GM18861 (cell line): ENCODE data around the gene SPATS2L.

ENCODE experiments used
- ATAC-seq: cut with Tn5 transposase; IDR thresholded peaks from one replicate; pipeline ENCODE4 v1.9.1; 2021; ENCODE audit not compliant: unreplicated experiment

SPATS2L gene

DNA sequence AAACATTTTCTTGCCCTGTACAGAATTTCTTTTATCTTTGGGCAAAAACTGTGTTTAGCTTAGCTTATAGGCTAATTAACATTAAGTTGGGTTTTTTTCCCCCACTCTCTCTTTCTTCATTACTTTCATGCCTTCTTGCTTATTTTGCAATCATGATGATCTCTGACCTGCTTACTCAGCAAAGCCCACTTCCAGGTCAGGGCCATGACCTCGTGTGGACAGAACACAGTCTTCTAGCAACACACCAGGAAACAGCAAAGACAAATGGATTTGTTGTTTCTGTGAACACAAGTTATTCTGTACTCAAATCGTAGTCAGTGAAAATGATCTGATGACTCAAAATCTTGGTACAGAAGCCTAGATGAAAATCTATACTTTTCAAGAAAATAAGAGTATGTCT is 60.7 kb downstream of the SPATS2L start:
- no peak for ATAC-seq

DNA sequence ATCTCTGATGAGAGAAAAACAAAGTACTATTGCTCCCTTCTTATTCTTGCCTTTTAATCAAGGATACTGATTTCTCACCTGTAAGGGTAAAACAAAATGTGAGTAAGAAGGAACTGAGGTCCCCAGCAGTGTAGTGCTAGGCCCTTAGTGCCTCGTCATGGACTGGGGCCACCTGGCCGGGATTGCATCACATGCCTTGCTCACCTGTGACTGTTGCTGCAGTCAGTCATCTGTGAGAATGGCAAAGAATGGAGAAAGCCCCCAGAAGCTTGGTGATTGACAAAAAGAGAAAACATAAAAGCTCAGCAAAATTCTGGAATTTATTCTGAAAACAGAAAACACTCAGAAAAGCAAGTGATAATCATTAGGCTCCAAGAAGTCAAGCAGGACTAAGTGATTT is 63.4 kb downstream of the SPATS2L start:
- ATAC-seq: no peak

DNA sequence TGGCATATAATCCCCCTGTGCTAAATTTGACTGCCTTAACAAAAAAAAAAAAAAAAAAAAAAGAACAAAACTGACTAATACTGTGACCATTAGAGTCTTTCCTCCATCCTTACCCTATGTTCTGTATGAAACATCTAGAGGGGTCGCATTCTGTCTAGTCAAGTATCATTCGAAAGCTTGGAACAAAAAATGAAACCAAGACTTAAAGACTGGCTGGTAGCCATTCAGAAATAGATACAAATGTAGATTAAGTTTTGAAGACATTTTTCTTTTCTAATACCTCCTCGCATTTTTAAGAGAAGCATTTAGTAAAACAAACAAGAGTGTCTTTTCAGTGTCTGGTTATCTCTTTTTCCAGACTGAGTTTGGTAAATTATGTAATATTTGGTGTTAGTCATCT is 66.7 kb downstream of the SPATS2L start:
- ATAC-seq: no peak

DNA sequence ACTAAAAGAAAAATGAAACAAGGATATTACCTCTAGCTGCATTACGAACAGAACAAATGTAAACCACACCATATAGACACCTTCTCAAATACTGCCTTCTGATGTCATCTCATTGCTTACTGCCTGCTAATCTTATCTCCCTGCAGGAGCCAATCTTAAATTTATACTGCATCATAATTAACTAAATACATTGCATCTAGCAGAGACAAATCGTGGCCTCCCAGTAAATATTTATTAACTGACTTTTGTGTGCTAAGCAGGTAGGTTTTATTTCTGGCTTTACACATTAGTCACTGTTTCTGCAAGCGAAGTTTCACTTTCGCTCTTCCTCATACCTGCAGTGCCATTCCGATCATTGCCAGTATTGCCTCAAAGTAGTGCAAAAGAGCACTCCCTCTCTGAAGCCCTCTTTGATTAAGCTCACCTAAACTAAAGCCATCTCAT is 67.5 kb downstream of the SPATS2L start:
- peak; percentile 87 for ATAC-seq

DNA sequence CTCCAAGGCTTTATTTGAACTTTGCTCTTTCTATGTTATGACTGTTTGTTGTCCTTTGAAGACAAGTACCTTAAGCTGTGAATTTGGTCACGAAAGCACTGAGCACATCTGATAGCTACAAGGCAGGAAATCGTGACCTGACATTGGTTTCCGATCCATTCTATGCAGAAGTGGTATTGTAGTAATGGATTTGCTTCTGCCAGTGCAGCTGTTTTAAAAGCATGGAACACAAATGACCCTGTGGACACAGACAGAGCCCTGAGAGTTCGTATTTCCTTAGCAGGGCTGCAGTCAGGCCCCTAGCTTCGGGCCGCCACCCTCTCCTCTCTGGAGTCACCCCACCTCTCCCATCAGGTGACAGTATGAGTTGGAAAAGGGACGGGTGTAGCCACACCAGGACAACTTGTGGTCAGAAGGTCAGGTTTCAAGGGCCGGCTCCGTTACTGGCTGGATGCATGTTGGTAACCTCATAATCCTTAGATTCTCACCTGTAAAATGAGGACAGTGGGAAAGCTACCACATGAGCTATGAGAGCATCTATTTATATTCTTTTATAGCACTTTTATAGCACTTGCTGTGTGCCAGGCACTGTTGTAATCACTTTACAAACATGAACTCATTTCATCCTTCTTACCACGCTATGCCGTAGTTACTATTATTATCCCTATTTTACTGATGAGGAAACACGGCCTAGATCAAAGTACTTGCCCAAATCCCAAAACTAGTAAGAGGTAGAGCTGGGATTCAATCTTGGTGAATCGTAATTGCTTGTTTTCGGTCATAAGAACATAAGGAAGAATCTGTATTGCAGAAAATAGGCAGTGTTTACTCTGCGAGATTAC is 70.2 kb downstream of the SPATS2L start:
- peak; percentile 29 for ATAC-seq

DNA sequence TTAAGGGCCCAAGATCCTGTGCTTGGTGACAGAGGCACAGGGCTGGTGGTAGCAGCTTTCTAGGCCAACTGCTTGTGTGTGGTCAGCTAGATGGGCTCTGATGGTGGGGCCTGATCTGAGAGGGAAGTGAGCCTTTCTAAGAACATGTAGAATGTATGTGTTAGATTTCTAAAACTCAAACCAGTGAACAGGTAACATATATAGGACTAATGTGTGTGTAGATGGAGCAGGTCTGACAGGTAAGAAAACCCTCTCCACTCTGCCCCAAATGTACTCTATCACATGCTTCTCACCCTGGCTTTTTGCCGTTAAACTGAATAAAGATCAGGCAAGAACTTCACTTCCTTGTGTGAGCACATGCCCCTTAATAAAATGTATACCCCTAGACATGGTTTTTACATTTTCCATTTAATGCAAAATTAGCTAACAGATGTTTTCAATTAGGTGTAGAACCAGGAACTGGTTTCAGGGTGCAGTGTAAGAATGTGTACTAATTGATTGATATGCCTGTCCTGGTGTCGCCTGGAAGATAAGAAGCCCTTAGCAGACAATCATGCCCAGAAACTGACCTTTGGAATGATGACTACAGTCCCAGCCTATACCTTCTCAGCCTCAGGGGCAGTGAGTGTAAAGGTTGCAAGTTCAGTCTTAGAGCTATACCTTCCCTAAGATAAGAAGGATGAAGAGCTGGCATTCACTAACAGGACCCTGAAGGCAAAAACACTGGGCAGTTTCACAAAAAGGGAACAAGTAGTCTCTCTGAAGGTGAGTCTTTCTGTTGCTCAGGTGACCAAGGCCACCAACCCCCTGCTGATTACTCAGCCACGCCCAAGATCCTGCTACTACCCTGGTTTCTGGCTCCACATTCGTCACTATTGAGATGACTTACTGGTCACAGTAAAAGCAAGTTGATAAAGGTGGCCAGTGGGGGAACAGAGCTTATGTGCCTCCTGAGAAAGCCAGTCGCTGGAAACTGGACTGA is 71.2 kb downstream of the SPATS2L start:
- ATAC-seq: no peak

DNA sequence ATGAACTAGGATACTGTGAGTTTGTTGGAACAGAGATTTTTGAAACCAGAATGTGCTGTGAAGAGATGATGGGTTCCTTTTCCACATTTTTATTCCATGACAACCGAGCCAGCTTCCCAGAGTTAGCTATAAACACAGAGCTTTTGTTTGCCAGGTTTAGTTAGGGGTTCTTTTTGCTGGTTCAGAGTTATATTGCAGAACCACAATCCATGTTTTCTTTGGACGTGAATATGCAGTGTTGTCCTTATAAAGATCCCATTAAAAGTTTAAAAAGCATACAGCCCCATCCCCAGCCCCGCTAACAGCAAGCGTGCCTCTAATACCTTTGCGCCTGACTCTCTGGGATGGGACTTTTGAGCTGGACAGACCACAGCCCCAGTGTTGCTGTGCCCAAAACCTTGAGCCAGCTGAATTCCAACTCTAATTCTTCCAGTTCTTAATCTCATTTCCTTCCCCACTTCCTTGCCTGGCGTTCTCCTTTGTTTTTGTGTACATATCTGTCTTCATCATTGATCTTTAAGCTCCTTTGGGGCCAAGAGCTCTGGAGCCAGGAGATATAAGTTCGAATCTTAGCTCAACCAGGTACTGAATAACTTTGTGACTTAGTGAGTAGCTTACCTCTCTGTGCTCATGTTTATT is 72.3 kb downstream of the SPATS2L start:
- ATAC-seq: no peak

DNA sequence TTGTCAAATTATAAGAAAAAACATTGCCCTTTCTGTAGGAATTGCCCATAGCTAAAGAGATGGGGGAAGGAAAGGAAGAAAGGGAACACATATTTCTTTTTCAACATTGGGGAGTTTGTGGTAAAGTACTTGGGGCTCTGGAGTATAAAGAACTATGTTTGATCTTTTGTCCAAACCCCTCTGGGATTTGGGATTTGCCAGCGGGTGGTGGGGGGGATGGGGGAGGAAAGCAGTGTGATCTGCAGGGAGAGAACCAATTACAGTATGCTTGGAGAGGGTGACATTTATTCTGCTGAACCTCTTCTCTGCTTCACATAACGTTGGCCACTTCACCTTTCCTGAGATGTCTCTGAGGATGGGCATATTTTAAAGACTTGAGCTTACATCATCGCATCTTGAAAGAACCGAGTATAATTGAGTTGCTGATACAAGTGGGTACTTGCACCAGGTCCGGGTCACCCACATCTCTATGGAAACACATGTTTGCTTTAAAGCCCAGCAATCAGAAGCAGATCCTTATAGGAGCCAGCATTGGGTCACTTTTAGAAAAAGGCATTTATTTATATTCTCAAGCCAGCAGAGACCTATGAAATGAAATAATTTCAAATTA is 73.1 kb downstream of the SPATS2L start:
- no peak for ATAC-seq

DNA sequence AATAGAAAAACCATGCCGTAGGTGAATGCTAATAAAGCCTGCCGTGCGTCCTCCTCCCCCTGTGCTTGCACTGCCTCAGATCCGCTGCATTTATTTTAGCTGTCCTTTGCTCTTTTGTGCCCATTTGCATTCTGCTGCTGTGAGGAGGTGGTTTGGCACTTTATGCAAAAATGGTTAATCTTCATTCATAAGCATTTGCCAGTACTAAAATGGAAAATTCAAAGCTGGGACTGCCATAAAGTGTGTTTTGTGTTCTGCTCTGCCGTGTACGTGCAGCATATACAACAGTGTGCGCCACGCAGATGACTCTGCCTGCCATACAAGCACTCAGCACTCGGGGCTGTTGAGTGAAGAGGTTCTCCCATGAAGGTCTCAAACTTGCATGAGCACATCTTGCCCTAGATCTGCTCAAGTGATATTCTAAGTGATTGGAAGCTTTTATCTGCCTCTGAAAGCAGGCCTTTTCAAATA is 73.6 kb downstream of the SPATS2L start:
- no peak for ATAC-seq

DNA sequence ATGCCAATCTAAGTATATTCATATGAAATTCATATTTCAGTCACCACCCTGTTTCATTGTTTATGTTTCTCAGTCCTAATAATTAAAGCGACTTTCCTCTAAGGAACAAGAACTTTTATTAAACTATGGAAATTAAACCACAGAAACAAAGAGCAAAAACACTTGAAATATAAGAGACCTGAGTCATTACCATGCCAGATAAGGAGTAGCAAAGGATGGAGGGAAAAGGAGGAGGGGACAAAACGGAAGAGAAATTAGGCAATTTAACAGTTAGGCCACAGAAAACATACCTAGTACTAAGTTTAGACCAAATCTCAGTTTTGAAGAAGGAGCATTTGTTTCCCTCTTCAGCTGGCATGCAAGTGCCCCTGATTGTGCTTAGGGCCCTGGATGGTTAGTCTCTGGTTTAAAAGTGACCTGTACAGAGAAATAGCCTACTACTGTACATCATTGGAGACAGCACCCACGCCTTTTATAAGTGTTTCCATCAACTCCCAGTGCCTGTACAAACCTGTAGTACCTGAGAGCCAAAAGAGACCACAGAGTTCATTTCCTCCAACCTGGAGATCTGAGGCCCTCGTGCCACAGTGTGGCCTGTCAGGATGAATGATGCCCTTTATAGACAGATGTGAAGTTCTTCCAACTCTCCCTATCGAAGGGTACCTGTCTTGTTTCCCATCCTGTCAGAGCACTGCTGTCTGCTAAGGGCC is 74.5 kb downstream of the SPATS2L start:
- ATAC-seq: no peak

DNA sequence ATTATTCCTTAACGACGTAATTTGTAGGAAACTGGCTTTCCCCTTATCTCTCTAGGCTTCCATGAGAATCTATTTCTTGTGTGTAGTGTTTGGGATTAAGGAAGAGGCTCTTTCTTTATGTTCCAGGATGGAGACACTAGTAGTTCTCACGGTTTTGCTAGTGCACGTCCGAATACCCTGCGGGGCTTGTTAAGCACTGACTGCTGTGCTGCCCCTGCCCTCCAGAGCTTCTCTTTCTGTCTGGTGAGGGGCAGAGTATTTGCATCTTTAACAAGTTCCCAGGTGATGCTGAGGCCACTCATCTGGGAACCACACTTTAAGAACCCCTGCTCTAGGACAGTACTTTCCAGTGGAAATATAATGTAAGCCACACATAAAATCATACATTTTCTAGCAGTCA is 76.4 kb downstream of the SPATS2L start:
- ATAC-seq: no peak

DNA sequence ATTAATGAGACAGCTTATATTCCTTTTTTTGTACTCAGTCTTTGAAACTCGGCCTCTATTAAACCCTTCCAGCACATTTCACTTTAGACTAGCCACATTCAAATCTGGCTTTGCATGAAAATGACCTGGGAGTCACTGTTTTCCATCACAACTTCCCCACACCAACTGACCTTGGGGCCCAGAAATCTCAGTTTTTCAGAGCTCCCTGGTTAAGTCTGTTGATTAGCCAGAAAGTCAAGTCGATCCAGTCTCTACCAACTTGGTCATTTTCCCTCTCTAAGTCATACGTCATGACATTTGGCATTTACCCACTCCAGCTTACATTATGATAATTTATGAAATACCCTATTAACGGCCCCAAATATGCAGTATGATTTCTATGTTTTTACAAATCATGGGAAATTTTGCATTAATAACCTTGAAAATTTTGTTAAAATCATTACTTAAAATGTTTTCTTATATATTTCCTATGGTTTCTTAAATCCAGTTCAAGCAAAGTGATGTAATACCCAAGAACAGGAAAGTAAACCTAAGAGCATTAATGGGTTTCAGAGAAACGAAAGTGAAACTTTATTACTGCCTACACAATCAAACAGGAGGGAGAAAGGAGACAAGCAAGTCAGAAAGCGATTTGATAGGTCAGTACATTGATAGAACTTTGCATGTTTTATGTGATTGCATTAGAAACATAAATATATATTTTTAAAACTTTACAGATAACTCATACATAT is 77.1 kb downstream of the SPATS2L start:
- ATAC-seq: peak; percentile 79

DNA sequence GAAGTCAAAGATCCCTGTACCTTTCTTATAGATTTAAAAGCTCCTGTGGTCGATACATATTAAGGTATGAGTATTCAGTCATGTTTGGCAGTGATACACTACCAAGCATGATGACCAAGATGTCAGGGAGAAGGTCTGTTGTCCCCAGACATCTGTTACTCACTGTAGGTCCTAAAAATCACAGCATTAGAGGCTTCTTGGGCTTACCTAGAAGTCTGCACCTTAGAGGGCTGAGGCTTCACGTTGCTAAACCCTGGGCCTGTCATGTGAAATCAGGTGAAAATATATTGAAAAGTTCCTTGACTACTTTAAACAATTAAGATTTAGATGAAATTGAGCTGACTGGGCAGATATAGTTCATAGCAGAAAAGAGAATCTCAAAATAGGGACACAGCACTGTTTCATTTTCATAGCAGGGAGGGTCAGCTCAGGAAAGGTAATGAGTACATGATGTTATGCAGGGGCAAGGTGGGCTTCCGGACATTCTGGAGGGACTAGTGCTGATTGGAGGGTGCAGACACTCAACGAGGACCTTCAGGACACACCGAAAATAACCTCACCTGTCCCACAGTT is 78.7 kb downstream of the SPATS2L start:
- no peak for ATAC-seq

DNA sequence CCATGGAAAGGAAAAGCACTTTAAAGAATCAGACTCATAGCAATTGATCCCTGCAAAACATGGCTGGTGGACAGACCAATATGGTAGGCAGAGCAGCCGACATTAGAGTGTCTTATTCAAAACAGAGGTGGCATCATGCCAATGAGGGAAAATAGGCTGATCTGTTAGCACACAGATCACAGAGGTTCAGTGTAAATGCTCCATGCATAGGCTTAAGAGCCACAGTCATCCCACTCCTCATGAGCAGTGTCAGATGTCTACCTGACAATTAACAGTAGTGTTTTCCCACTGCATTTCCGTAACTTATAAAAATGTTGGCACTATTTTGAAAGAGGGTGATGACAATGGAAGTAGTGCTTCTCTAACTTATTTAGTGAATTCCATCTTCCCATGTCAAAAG is 86.7 kb downstream of the SPATS2L start:
- no peak for ATAC-seq

DNA sequence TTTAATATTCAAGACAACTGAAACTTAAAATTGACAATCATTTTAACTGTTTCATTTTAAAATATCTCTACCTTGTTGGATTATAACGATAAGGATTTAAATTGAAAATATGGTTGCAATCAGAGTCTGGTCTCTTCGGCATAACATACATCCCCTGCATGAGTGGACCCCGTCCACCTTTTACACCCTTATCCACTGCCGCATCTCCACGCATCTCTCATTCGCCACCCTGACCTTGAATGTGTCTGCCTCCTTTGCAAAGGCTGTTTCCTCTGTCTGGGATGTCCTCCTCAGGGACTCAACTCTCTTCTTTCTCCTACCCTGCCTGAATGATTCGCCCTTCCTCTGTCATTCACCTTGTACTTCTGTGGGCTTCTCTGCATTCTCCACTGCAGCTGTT is 87.6 kb downstream of the SPATS2L start:
- ATAC-seq: no peak

DNA sequence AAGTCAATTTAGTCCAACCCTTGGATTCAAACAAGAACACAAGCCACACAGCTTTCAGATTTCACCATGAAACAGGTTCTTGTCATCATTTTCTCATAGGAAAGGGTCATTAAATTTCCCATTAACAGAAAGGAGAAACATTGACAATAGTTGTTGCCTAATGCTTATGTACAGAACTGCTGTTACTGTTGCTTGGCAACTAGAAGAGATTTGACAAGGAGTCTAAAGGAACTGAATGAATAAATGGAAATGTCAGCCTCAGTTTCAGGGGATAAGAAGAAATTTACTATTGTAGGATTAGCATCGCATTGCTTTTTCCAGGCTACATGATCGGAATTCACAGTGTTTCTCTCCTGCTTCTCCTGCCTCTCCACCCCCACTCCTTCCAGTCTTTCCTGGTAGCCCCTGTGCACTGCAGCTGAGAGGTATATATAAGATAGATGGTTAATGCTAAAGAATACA is 90.3 kb downstream of the SPATS2L start:
- ATAC-seq: no peak

DNA sequence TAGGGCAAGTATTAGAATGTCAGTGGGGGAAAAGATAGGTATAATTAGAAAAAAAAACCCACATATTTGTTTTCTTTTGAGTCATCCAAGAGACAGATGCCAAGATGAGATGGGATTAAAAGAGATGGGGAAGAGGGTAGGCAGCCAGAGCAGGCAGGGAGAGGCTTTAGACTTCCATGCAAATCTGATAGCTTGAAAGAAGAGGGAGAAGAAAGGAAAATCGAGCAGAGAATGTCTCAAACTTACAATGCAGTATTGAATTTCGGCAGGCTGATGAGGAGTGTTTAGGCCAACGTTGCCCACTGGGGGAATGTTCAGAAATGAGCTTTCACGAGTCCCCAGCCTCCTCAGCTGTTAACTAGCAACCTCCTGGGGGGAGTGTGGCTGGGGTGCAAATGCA is 91.3 kb downstream of the SPATS2L start:
- ATAC-seq: no peak

DNA sequence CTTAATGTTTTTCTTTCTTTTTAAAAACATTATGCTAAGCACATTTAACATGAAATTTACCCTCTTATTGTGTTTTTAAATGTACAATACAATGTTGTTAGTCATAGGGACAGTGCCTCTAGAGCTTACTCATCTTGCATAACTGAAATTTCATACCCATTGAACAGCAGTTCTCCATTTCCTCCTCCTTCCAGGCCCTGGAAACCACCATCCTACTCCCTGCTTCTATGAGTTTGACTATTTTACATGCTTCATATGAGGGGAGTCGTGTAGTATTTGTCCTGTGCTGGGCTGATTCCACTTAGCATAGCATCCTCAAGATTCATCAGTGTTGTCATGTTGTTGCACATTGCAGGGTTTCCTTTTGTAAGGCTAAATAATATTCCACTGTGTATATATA is 92.6 kb downstream of the SPATS2L start:
- no peak for ATAC-seq

DNA sequence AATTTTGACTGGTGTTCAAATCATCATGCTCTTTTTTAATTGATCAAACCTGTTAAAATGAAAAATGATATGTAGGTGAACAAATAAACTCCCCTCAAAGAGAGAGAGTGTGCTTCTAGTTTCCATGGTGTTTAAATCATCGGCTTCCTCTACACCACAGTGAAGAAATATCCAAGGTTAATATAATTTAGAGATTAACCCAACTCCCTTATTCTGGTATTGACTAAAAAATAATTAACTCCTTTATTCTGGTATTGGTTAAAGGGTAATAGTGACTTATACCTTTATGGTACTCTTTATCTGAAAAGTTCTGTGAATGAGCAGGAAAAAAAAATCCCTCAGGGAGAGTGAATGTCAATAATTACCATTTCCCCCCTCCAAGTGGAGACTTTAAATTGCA is 93.1 kb downstream of the SPATS2L start:
- no peak for ATAC-seq
